ENCODE results near the gene GLT1D1.

DNA sequence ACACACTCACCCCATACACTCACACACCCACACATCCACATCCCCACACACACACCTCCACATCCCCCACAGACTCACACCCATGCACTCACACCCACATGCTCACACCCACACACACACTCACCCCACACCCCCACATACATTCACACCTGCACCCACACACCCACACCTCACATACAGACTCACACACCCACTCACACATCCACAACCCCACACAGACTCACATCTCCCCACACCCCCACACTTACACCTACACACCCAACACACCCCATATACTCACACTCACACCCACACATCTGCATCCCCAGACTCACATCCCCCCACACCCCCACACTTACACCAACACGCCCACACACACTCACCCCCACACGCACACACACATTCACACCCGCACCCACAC is 171.8 kb downstream of the GLT1D1 start:
- TF ChIP-seq BHLHE40 (IDR thresholded peaks at IDR 0.05; ENCODE audit: borderline replicate concordance) = no peak
- TF ChIP-seq FOXM1 (IDR thresholded peaks at IDR 0.05; ENCODE audit: borderline replicate concordance) = no peak
- TF ChIP-seq ELF4 (IDR thresholded peaks at IDR 0.05) = no peak
- TF ChIP-seq ARNT (IDR thresholded peaks at IDR 0.05) = no peak
- no peak for TF ChIP-seq SP1 (IDR thresholded peaks at IDR 0.05)
- no peak for TF ChIP-seq TARDBP (IDR thresholded peaks at IDR 0.05)
- no peak for TF ChIP-seq FOXA1 (IDR thresholded peaks at IDR 0.05)
- no peak for TF ChIP-seq FOXK2 (IDR thresholded peaks at IDR 0.05)
- TF ChIP-seq SUZ12 (IDR thresholded peaks at IDR 0.05) = no peak
- no peak for TF ChIP-seq ZNF384 (IDR thresholded peaks at IDR 0.05)
